ENCODE measurements around the gene PNPLA8. TPM values are rescaled to one million over a fixed set of nuclear protein-coding genes. Genes with fewer than 3 reads are reported as not detected.

PNPLA8 gene
- total RNA-seq, 1 donor from 2014 or later: 25.5 TPM

GRCh38 chr7:108451296-108451848 lies 74.6 kb downstream of the PNPLA8 start:
- ATAC-seq (ENCODE audit: low read depth) (no peak), DNase-seq (no peak)
- H3K27me3 Mint-ChIP-seq: peaks cover 35% of the 10 kb centered on the region
- ChIA-PET POLR2A (no interaction called here), CTCF (interaction anchor here (2.1 kb wide), 1 partner anchor 50 kb away, joined by 5 read pairs; no protein-coding TSS in a partner anchor)
- TF ChIP-seq CTCF (IDR thresholded peaks at IDR 0.05): no peak
- H3K4me3 Mint-ChIP-seq: no peak overlapping the region
- H3K27ac Mint-ChIP-seq: no peak overlapping the region
- H3K36me3 Mint-ChIP-seq (ENCODE audit: low read depth): no peaks in the 10 kb centered on the region
- no peaks in the 10 kb centered on the region for H3K9me3 Mint-ChIP-seq
- peaks cover 20% of the 10 kb centered on the region for H3K4me1 Mint-ChIP-seq
- intact Hi-C loops (cut with micrococcal nuclease): no loop called here

- intact Hi-C loops (cut with micrococcal nuclease): no loop called here
- H3K4me3 Mint-ChIP-seq: no peak overlapping the region
- ChIA-PET CTCF (interaction anchor here (0.5 to 2.1 kb wide), 3 partner anchors 49 to 162 kb away, joined by 3 to 5 read pairs (median 3); no protein-coding TSS in a partner anchor), POLR2A (no interaction called here)
- peaks cover 20% of the 10 kb centered on the region for H3K4me1 Mint-ChIP-seq
- TF ChIP-seq CTCF (IDR thresholded peaks at IDR 0.05): no peak
- H3K27ac Mint-ChIP-seq: no peak overlapping the region
- DNase-seq (no peak), ATAC-seq (ENCODE audit: low read depth) (no peak)
- no peaks in the 10 kb centered on the region for H3K36me3 Mint-ChIP-seq (ENCODE audit: low read depth)
- no peaks in the 10 kb centered on the region for H3K9me3 Mint-ChIP-seq
- peaks cover 35% of the 10 kb centered on the region for H3K27me3 Mint-ChIP-seq
These were observed 75.8 kb downstream of the PNPLA8 start for GRCh38 chr7:108450160-108450559.

GRCh38 chr7:108449521-108449920 lies 76.4 kb downstream of the PNPLA8 start:
- CTCF ChIA-PET: interaction anchor here (0.9 to 2.1 kb wide), 4 partner anchors 9 to 52 kb away, joined by 3 to 5 read pairs (median 4); no protein-coding TSS in a partner anchor

GRCh38 chr7:108448584-108449505 lies 77.1 kb downstream of the PNPLA8 start:
- Mint-ChIP-seq H3K27ac (no peak overlapping the region), H3K27me3 (peaks cover 34% of the 10 kb centered on the region), H3K4me3 (no peak overlapping the region), H3K4me1 (peaks cover 14% of the 10 kb centered on the region), H3K9me3 (no peaks in the 10 kb centered on the region), H3K36me3 (ENCODE audit: low read depth) (no peaks in the 10 kb centered on the region)
- TF ChIP-seq CTCF (IDR thresholded peaks at IDR 0.05): no peak
- intact Hi-C loops (cut with micrococcal nuclease): no loop called here
- ATAC-seq (ENCODE audit: low read depth) (no peak), DNase-seq (no peak)
- CTCF ChIA-PET: interaction anchor here (0.9 to 2.1 kb wide), 4 partner anchors 10 to 52 kb away, joined by 3 to 5 read pairs (median 4); no protein-coding TSS in a partner anchor
- POLR2A ChIA-PET: no interaction called here

More at GRCh38 chr7:108449521-108449920, 76.4 kb downstream of the PNPLA8 start:
- POLR2A ChIA-PET: no interaction called here
- intact Hi-C loops (cut with micrococcal nuclease): no loop called here
- no peaks in the 10 kb centered on the region for H3K36me3 Mint-ChIP-seq (ENCODE audit: low read depth)
- peaks cover 34% of the 10 kb centered on the region for H3K27me3 Mint-ChIP-seq
- H3K4me1 Mint-ChIP-seq: peaks cover 18% of the 10 kb centered on the region
- no peaks in the 10 kb centered on the region for H3K9me3 Mint-ChIP-seq
- no peak for DNase-seq
- no peak for TF ChIP-seq CTCF (IDR thresholded peaks at IDR 0.05)
- no peak overlapping the region for H3K4me3 Mint-ChIP-seq
- no peak overlapping the region for H3K27ac Mint-ChIP-seq
- ATAC-seq (ENCODE audit: low read depth): no peak

- POLR2A ChIA-PET: no interaction called here
- H3K4me3 Mint-ChIP-seq: no peak overlapping the region
- no peaks in the 10 kb centered on the region for H3K4me1 Mint-ChIP-seq
- DNase-seq (no peak), ATAC-seq (ENCODE audit: low read depth) (peak; percentile 65)
- CTCF ChIA-PET: no interaction called here
- TF ChIP-seq CTCF (IDR thresholded peaks at IDR 0.05): no peak
- intact Hi-C loops (cut with micrococcal nuclease): no loop called here
- peaks cover 10% of the 10 kb centered on the region for H3K27me3 Mint-ChIP-seq
- H3K36me3 Mint-ChIP-seq (ENCODE audit: low read depth): no peaks in the 10 kb centered on the region
- no peaks in the 10 kb centered on the region for H3K9me3 Mint-ChIP-seq
- no peak overlapping the region for H3K27ac Mint-ChIP-seq
These were observed 83.8 kb downstream of the PNPLA8 start for GRCh38 chr7:108442039-108442568.

Measured in activated B cell treated with CpG ODN at 0.5 μM for 24 hours (primary cell).